ES-I3 (cell line): Measurements from ENCODE around the gene NCOA7.
"Not testable (repeated sequence)": the region's sequence is repeated elsewhere in the genome, so short reads cannot be mapped to it uniquely, and the experiment has no call there.

ENCODE experiments used
- H3K36me3 ChIP-seq: 2 replicates; pipeline ENCODE4 v1.6.1; 2013; ENCODE audit warnings: mild to moderate bottlenecking, low read length, control low read depth, moderate library complexity; ENCODE audit not compliant: insufficient read depth
- H3K4me1 ChIP-seq: 2 replicates; pipeline ENCODE4 v1.6.1; 2013; ENCODE audit warnings: mild to moderate bottlenecking, control low read depth, low read length; ENCODE audit not compliant: insufficient read depth
- H3K9ac ChIP-seq: 2 replicates; pipeline ENCODE4 v1.6.1; 2013; ENCODE audit warnings: low read depth, mild to moderate bottlenecking, low read length, moderate library complexity
- H3K9me3 ChIP-seq: 2 replicates; pipeline ENCODE4 v1.6.1; 2013; ENCODE audit warnings: mild to moderate bottlenecking, low read length, moderate library complexity; ENCODE audit not compliant: control insufficient read depth, insufficient read depth

Gene NCOA7

GRCh38 chr6:125793280-125793679, 2.5 kb downstream of the NCOA7 start:
- H3K4me1 ChIP-seq, result peaks cover 8% of the 10 kb centered on the region
- no peaks in the 10 kb centered on the region for H3K36me3 ChIP-seq
- H3K9me3 ChIP-seq, result no peaks in the 10 kb centered on the region
- no peak overlapping the region for H3K9ac ChIP-seq

- H3K9me3 ChIP-seq, result no peaks in the 10 kb centered on the region
- no peak overlapping the region for H3K9ac ChIP-seq
- no peaks in the 10 kb centered on the region for H3K36me3 ChIP-seq
- peaks cover 7% of the 10 kb centered on the region for H3K4me1 ChIP-seq
Measured at GRCh38 chr6:125793863-125794262, 3.1 kb downstream of the NCOA7 start.

GRCh38 chr6:125794342-125795137, 3.8 kb downstream of the NCOA7 start:
- no peaks in the 10 kb centered on the region for H3K9me3 ChIP-seq
- H3K9ac ChIP-seq, result no peak overlapping the region
- peaks cover under 1% of the 10 kb centered on the region; the same call in 1 of the 2 replicates for H3K4me1 ChIP-seq
- no peaks in the 10 kb centered on the region for H3K36me3 ChIP-seq

GRCh38 chr6:125795301-125795700, 4.5 kb downstream of the NCOA7 start:
- Histone ChIP-seq H3K9ac (no peak overlapping the region), H3K4me1 (no peaks in the 10 kb centered on the region), H3K36me3 (no peaks in the 10 kb centered on the region), H3K9me3 (no peaks in the 10 kb centered on the region)

GRCh38 chr6:125797120-125797885, 6.5 kb downstream of the NCOA7 start:
- Histone ChIP-seq H3K9me3 (no peaks in the 10 kb centered on the region), H3K4me1 (no peaks in the 10 kb centered on the region), H3K9ac (no peak overlapping the region), H3K36me3 (no peaks in the 10 kb centered on the region)

GRCh38 chr6:125797886-125798444, 7.2 kb downstream of the NCOA7 start:
- no peak overlapping the region for H3K9ac ChIP-seq
- no peaks in the 10 kb centered on the region for H3K4me1 ChIP-seq
- no peaks in the 10 kb centered on the region for H3K36me3 ChIP-seq
- no peaks in the 10 kb centered on the region for H3K9me3 ChIP-seq

GRCh38 chr6:125798734-125799508, 8.2 kb downstream of the NCOA7 start:
- Histone ChIP-seq H3K4me1 (no peaks in the 10 kb centered on the region), H3K9ac (no peak overlapping the region), H3K36me3 (no peaks in the 10 kb centered on the region), H3K9me3 (no peaks in the 10 kb centered on the region)

GRCh38 chr6:125802383-125802782, 11.6 kb downstream of the NCOA7 start:
- Histone ChIP-seq H3K9me3 (no peaks in the 10 kb centered on the region), H3K4me1 (no peaks in the 10 kb centered on the region), H3K9ac (no peak overlapping the region), H3K36me3 (no peaks in the 10 kb centered on the region)

GRCh38 chr6:125802943-125803377, 12.2 kb downstream of the NCOA7 start:
- Histone ChIP-seq H3K9me3 (no peaks in the 10 kb centered on the region), H3K9ac (no peak overlapping the region), H3K36me3 (no peaks in the 10 kb centered on the region), H3K4me1 (no peaks in the 10 kb centered on the region)

GRCh38 chr6:125804264-125804663, 13.5 kb downstream of the NCOA7 start:
- H3K9me3 ChIP-seq, result no peaks in the 10 kb centered on the region
- H3K4me1 ChIP-seq, result no peaks in the 10 kb centered on the region
- no peaks in the 10 kb centered on the region for H3K36me3 ChIP-seq
- H3K9ac ChIP-seq, result no peak overlapping the region

GRCh38 chr6:125804866-125805425, 14.2 kb downstream of the NCOA7 start:
- H3K4me1 ChIP-seq, H3K9me3 ChIP-seq, H3K36me3 ChIP-seq, H3K9ac ChIP-seq: not testable (repeated sequence)

GRCh38 chr6:125806813-125807212, 16.1 kb downstream of the NCOA7 start:
- no peaks in the 10 kb centered on the region for H3K4me1 ChIP-seq
- no peak overlapping the region for H3K9ac ChIP-seq
- H3K9me3 ChIP-seq, result no peaks in the 10 kb centered on the region
- H3K36me3 ChIP-seq, result no peaks in the 10 kb centered on the region

GRCh38 chr6:125807293-125807692, 16.5 kb downstream of the NCOA7 start:
- H3K9ac ChIP-seq, result no peak overlapping the region
- no peaks in the 10 kb centered on the region for H3K36me3 ChIP-seq
- no peaks in the 10 kb centered on the region for H3K9me3 ChIP-seq
- no peaks in the 10 kb centered on the region for H3K4me1 ChIP-seq

GRCh38 chr6:125808060-125808459, 17.3 kb downstream of the NCOA7 start:
- no peaks in the 10 kb centered on the region for H3K36me3 ChIP-seq
- H3K9me3 ChIP-seq, result no peaks in the 10 kb centered on the region
- no peak overlapping the region for H3K9ac ChIP-seq
- H3K4me1 ChIP-seq, result no peaks in the 10 kb centered on the region; the same call in 1 of the 2 replicates
